HepG2 (cell line): Measurements from ENCODE around the gene STX2. TPM values are rescaled to one million over a fixed set of nuclear protein-coding genes. Genes with fewer than 3 reads are reported as not detected.

Experiments
- ATAC-seq: fragments of 200-7000 bp; cut with Tn5 transposase; 3 replicates; pipeline ENCODE4 v1.9.1; 2020; ENCODE audit warnings: mild to moderate bottlenecking, moderate library complexity
- BruUV-seq: library from RNA; stranded (reverse); fragments of 400-500 nt; replicated peaks from 2 replicates; lab custom pipeline; 2021; lab: Mats Ljungman, UMichigan
- CTCF ChIA-PET: fragments of 300-600 bp; formaldehyde crosslinking; extraction: SDS; loops from one replicate; lab custom pipeline; 2021; ENCODE audit warnings: low total read pairs, inconsistent platforms, low intra/inter-chr PET ratio; lab: Yijun Ruan, JAX
- POLR2A ChIA-PET: fragments of 350-600 bp; sonication (Branson Sonifier 250); formaldehyde crosslinking; loops from one replicate; lab custom pipeline; 2020; ENCODE audit warnings: antibody characterized with exemption, inconsistent platforms; lab: Yijun Ruan, JAX
- DNase-seq: peaks from one replicate; pipeline ENCODE4 v3.0.0-alpha.2; 2015; ENCODE audit warnings: low spot score
- FAIRE-seq: peaks from 3 replicates; lab custom pipeline; 2011; peaks lifted over from hg19 to GRCh38; lab: Jason Lieb, UNC
- H2AFZ ChIP-seq: one replicate; pipeline ENCODE4 v1.6.1; 2011; ENCODE audit warnings: low read length, inconsistent platforms
- H3K27ac ChIP-seq: fragments of 300-600 bp; 3 replicates; pipeline ENCODE4 v1.8.0; 2011; ENCODE audit warnings: mixed run types, mild to moderate bottlenecking, mixed read lengths, low read length, inconsistent platforms; ENCODE audit not compliant: insufficient read depth; ENCODE audit errors: extremely low read length
- H3K27me3 ChIP-seq, 2 experiments: fragments of 200-600 bp in 1 of 2; 2 replicates in 1 of 2; 3 replicates in 1 of 2; pipeline versions ENCODE4 v1.6.0 to v1.8.0; 2011; ENCODE audit warnings: low read length in 2 of 2, mild to moderate bottlenecking in 2 of 2, moderate library complexity in 2 of 2, inconsistent platforms in 1 of 2; ENCODE audit not compliant: insufficient read depth in 2 of 2, control insufficient read depth in 1 of 2
- H3K36me3 ChIP-seq, 2 experiments: fragments of 200-600 bp in 1 of 2; replicated peaks in 1 of 2; 2 replicates in 1 of 2; 3 replicates in 1 of 2; pipeline versions ENCODE4 v1.5.1 to v1.8.0; 2011; ENCODE audit warnings: low read length in 2 of 2, inconsistent platforms in 1 of 2; ENCODE audit not compliant: insufficient read depth in 2 of 2, control insufficient read depth in 1 of 2
- H3K4me1 ChIP-seq: 2 replicates; pipeline ENCODE4 v1.5.1; 2012; ENCODE audit warnings: low read length, inconsistent platforms; ENCODE audit not compliant: insufficient read depth
- H3K4me2 ChIP-seq: 2 replicates; pipeline ENCODE4 v1.6.0; 2011; ENCODE audit warnings: low read depth, low read length, inconsistent platforms
- H3K4me3 ChIP-seq, 3 experiments: fragments of 200-600 bp in 1 of 3; sonication (generic), shearing (Covaris generic) in 1 of 3; replicated peaks in 1 of 3; 2 replicates each; pipeline ENCODE4 v1.5.1; 2011 to 2016; ENCODE audit warnings: low read length in 3 of 3, inconsistent platforms in 2 of 3, low read depth in 2 of 3, mild to moderate bottlenecking in 2 of 3, control low read depth in 1 of 3, mixed read lengths in 1 of 3; ENCODE audit not compliant: insufficient read depth in 1 of 3
- H3K79me2 ChIP-seq: one replicate; pipeline ENCODE4 v1.6.1; 2011; ENCODE audit warnings: low read length, inconsistent platforms; ENCODE audit not compliant: insufficient read depth
- H3K9ac ChIP-seq: 2 replicates; pipeline ENCODE4 v1.6.0; 2011; ENCODE audit warnings: mild to moderate bottlenecking, low read depth, low read length, inconsistent platforms; ENCODE audit not compliant: insufficient read depth
- H3K9me3 ChIP-seq: 2 replicates; pipeline ENCODE4 v1.5.1; 2012; ENCODE audit warnings: mild to moderate bottlenecking, low read length
- H4K20me1 ChIP-seq: 2 replicates; pipeline ENCODE4 v1.6.0; 2011; ENCODE audit warnings: inconsistent platforms, mild to moderate bottlenecking, low read length, moderate library complexity; ENCODE audit not compliant: insufficient read depth
- GATA4 ChIP-seq: sonication (generic); IDR thresholded peaks from 2 replicates; pipeline ENCODE4 v1.6.1; 2016; ENCODE audit warnings: antibody characterized with exemption, low read depth, borderline replicate concordance
- HOXA7 ChIP-seq: sonication (generic); formaldehyde crosslinking; IDR thresholded peaks from 2 replicates; pipeline ENCODE4 v1.8.1; 2022; ENCODE audit warnings: mild to moderate bottlenecking, missing genetic modification reagents, moderate library complexity
- ISX ChIP-seq: sonication (generic); formaldehyde crosslinking; conservative IDR thresholded peaks from 2 replicates; pipeline ENCODE4 v1.5.0; 2020; ENCODE audit warnings: missing genetic modification reagents
- JUN ChIP-seq: sonication (generic); formaldehyde crosslinking; IDR thresholded peaks from 2 replicates; pipeline ENCODE4 v1.4.0; 2020; ENCODE audit warnings: mild to moderate bottlenecking, missing genetic modification reagents
- KAT7 ChIP-seq: IDR thresholded peaks from 2 replicates; pipeline ENCODE4 v1.6.1; 2018; ENCODE audit warnings: borderline replicate concordance, missing compliant biosample characterization
- KLF6 ChIP-seq: IDR thresholded peaks from 2 replicates; pipeline ENCODE4 v1.8.0; 2016; ENCODE audit warnings: missing biosample characterization, missing genetic modification reagents
- NFKBIZ ChIP-seq: IDR thresholded peaks from 2 replicates; pipeline ENCODE4 v1.6.1; 2018; ENCODE audit warnings: missing genetic modification reagents, missing compliant biosample characterization
- NONO ChIP-seq, 2 experiments: fragments of 450-650 bp in 1 of 2; sonication (generic) in 1 of 2; formaldehyde crosslinking in 1 of 2; IDR thresholded peaks in 1 of 2; conservative IDR thresholded peaks in 1 of 2; 2 replicates each; pipeline versions ENCODE4 v1.6.1 to v1.8.0; 2017 to 2022; ENCODE audit warnings: mild to moderate bottlenecking in 1 of 2, missing genetic modification reagents in 1 of 2, moderate library complexity in 1 of 2
- RBAK ChIP-seq: sonication (generic); formaldehyde crosslinking; IDR thresholded peaks from 2 replicates; pipeline ENCODE4 v1.5.1; 2020; ENCODE audit warnings: mild to moderate bottlenecking, missing genetic modification reagents
- RFXAP ChIP-seq: sonication (generic); formaldehyde crosslinking; IDR thresholded peaks from 2 replicates; pipeline ENCODE4 v1.4.0; 2020; ENCODE audit warnings: missing genetic modification reagents, borderline replicate concordance
- SOX6 ChIP-seq, 2 experiments: fragments of 450-650 bp in 1 of 2; sonication (generic) in 1 of 2; formaldehyde crosslinking in 1 of 2; IDR thresholded peaks; 2 replicates each; pipeline versions ENCODE4 v1.4.0 to v1.6.1; 2017 to 2020; ENCODE audit warnings: antibody characterized with exemption in 1 of 2, mild to moderate bottlenecking in 1 of 2, missing genetic modification reagents in 1 of 2
- ZBTB20 ChIP-seq: sonication (generic); formaldehyde crosslinking; IDR thresholded peaks from 2 replicates; pipeline ENCODE4 v1.8.1; 2023; ENCODE audit warnings: missing genetic modification reagents, low read depth, mild to moderate bottlenecking, borderline replicate concordance
- ZFX ChIP-seq: sonication (generic); formaldehyde crosslinking; IDR thresholded peaks from 2 replicates; pipeline ENCODE4 v1.4.0; 2020; ENCODE audit warnings: mild to moderate bottlenecking, low read depth, missing genetic modification reagents, moderate library complexity
- ZNF124 ChIP-seq: sonication (generic); formaldehyde crosslinking; IDR thresholded peaks from 2 replicates; pipeline ENCODE4 v1.4.0; 2020; ENCODE audit warnings: missing genetic modification reagents
- ZNF331 ChIP-seq: sonication (generic); formaldehyde crosslinking; IDR thresholded peaks from 2 replicates; pipeline ENCODE4 v1.4.0; 2020; ENCODE audit warnings: missing genetic modification reagents
- ZNF644 ChIP-seq: IDR thresholded peaks from 2 replicates; pipeline ENCODE4 v1.6.1; 2016; ENCODE audit warnings: low read depth
- ZNF780A ChIP-seq: sonication (generic); formaldehyde crosslinking; IDR thresholded peaks from 2 replicates; pipeline ENCODE4 v1.8.0; 2022; ENCODE audit warnings: mild to moderate bottlenecking, missing genetic modification reagents, moderate library complexity
- ZNF850 ChIP-seq: sonication (generic); formaldehyde crosslinking; conservative IDR thresholded peaks from 2 replicates; pipeline ENCODE4 v1.9.0; 2021; ENCODE audit warnings: mild to moderate bottlenecking, missing genetic modification reagents
- ZSCAN30 ChIP-seq: sonication (generic); formaldehyde crosslinking; IDR thresholded peaks from 2 replicates; pipeline ENCODE4 v1.5.0; 2020; ENCODE audit warnings: mild to moderate bottlenecking, missing genetic modification reagents
- WGBS: methylation state at CpG from one replicate; pipeline ENCODE4 v1.1.6; 2017; ENCODE audit warnings: low lambda C conversion rate; 5-methylcytosine and 5-hydroxymethylcytosine counted together
- in situ Hi-C: cut with HindIII; loops from 2 replicates; pipeline ENCODE4 v1.10.0; 2017; ENCODE audit warnings: low pct_unique_long_range_greater_than_20kb; ENCODE audit not compliant: extremely low pct_ligation_motif_present
- intact Hi-C: fragments of 100-400 bp; cut with micrococcal nuclease; formaldehyde crosslinking; loops from one replicate; pipeline ENCODE4 v1.10.0; 2022; ENCODE audit not compliant: unreplicated experiment
- polyA plus RNA-seq, 8 experiments: library from polyadenylated mRNA; depleted of rRNA in 3 of 8; stranded (reverse) in 7 of 8; unstranded in 1 of 8; fragments of >200 nt; fragmentation: Illumina TruSeq in 4 of 8; extraction: Trizol in 4 of 8; gene quantifications; 2 replicates each; pipeline versions ENCODE4 v1.2.1 to v1.2.3, GENCODE V29; 2011 to 2016; ENCODE audit warnings: low read depth in 4 of 8, missing spikeins in 1 of 8, mixed read lengths in 1 of 8; ENCODE audit not compliant: insufficient read depth in 1 of 8
- total RNA-seq, 5 experiments: library from RNA; depleted of rRNA; stranded (reverse); fragments of >200 nt; fragmentation: Illumina TruSeq; extraction: Trizol; gene quantifications; 2 replicates each; pipeline ENCODE4 v1.2.3, GENCODE V29; 2016; ENCODE audit warnings: low read depth in 1 of 5
- TF ChIP-seq, protein P1 (sequence below): sonication (generic); formaldehyde crosslinking; IDR thresholded peaks from 2 replicates; pipeline ENCODE4 v1.4.0; 2020; ENCODE audit warnings: missing genetic modification reagents

Gene STX2
- total and polyA plus RNA-seq, 2 of the 13 experiments (the other 11 are each of a cell fraction or from before 2014, with no cell fraction given) = 13.4 to 25.1 TPM

DNA sequence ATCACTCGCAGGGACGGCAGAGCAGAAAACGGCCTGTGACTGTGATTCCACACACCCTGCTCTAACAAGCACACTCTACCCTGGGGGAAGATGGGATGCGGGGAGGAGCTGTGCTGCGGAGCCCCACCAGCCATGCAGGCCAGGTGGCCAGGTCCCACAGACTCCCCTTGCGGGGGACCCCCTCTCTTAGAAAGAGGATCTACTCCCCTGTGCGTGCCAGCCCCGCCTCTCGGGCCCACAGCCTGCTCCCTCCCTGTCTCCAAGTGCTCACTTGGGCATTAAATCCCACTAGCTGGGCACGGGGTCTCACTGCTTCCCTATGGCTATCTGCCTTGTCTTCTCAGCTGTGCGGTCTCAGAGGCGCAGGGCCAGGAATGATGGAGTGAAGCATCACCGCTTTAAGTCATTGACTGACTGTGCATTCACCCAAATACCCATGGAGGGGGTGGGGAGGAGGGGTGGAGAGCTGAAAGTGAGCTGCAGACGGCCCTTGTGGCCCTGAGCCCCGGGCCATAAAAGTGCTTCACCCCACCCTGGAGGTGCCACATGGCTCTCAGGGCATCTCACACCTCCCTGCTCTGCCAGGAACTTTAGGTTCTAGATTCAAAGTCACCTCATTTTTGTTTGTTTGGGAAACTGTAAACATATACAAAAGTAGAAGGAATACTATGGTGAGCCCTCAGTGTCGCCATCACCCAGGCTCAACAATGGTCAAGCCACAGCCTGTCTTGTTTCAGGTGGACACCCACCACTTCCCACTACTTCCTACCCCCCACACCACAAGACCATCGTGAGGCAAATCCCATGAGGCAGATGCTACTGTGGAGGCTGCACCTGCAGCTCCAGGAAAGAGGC is 9.4 kb downstream of the STX2 start:
- H3K36me3 ChIP-seq = peaks cover 0 to 9% of the 10 kb centered on the region in 2 experiments; a peak in 2 of 5 replicates
- no peaks in the 10 kb centered on the region for H3K9me3 ChIP-seq
- H2AFZ ChIP-seq = no peak overlapping the region
- no peak overlapping the region for H3K4me2 ChIP-seq
- WGBS = 88% methylated on average over 9 of the region's 17 CpGs
- no peaks in the 10 kb centered on the region for H3K27me3 ChIP-seq
- no peaks in the 10 kb centered on the region for H4K20me1 ChIP-seq
- FAIRE-seq (no peak), DNase-seq (no peak), ATAC-seq (no peak)
- intact Hi-C loops (no loop called here), in situ Hi-C loops (no loop called here)
- ChIA-PET CTCF (no interaction called here), POLR2A (no interaction called here)
- H3K4me3 ChIP-seq = no peak overlapping the region
- H3K9ac ChIP-seq = no peak overlapping the region
- no peak overlapping the region for H3K27ac ChIP-seq
- peaks cover 39% of the 10 kb centered on the region for H3K4me1 ChIP-seq
- H3K79me2 ChIP-seq = peaks cover 11% of the 10 kb centered on the region
- TF ChIP-seq ZNF331 (CRISPR knock-in tag) (no peak), SOX6 (IDR thresholded peaks at IDR 0.05) (no peak), SOX6 (CRISPR knock-in tag; IDR thresholded peaks at IDR 0.05) (no peak), ZNF850 (CRISPR knock-in tag) (no peak), KLF6 (CRISPR knock-in tag) (no peak), NFKBIZ (CRISPR knock-in tag) (no peak), GATA4 (no peak), ZNF780A (CRISPR knock-in tag) (no peak), HOXA7 (no peak), ZFX (CRISPR knock-in tag) (no peak), NONO (IDR thresholded peaks at IDR 0.05) (no peak), NONO (CRISPR knock-in tag; conservative IDR thresholded peaks at IDR 0.05) (no peak), KAT7 (CRISPR knock-in tag) (no peak), ZNF124 (CRISPR knock-in tag) (no peak), ZNF644 (CRISPR knock-in tag) (no peak), JUN (CRISPR knock-in tag) (no peak), ISX (CRISPR knock-in tag) (no peak), RBAK (CRISPR knock-in tag) (no peak), RFXAP (CRISPR knock-in tag) (no peak), ZBTB20 (no peak), ZSCAN30 (CRISPR knock-in tag) (no peak)
- TF ChIP-seq, protein P1, sequence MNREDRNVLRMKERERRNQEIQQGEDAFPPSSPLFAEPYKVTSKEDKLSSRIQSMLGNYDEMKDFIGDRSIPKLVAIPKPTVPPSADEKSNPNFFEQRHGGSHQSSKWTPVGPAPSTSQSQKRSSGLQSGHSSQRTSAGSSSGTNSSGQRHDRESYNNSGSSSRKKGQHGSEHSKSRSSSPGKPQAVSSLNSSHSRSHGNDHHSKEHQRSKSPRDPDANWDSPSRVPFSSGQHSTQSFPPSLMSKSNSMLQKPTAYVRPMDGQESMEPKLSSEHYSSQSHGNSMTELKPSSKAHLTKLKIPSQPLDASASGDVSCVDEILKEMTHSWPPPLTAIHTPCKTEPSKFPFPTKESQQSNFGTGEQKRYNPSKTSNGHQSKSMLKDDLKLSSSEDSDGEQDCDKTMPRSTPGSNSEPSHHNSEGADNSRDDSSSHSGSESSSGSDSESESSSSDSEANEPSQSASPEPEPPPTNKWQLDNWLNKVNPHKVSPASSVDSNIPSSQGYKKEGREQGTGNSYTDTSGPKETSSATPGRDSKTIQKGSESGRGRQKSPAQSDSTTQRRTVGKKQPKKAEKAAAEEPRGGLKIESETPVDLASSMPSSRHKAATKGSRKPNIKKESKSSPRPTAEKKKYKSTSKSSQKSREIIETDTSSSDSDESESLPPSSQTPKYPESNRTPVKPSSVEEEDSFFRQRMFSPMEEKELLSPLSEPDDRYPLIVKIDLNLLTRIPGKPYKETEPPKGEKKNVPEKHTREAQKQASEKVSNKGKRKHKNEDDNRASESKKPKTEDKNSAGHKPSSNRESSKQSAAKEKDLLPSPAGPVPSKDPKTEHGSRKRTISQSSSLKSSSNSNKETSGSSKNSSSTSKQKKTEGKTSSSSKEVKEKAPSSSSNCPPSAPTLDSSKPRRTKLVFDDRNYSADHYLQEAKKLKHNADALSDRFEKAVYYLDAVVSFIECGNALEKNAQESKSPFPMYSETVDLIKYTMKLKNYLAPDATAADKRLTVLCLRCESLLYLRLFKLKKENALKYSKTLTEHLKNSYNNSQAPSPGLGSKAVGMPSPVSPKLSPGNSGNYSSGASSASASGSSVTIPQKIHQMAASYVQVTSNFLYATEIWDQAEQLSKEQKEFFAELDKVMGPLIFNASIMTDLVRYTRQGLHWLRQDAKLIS (CRISPR knock-in tag) = no peak
- BruUV-seq = no TSS peak
